ENCODE measurements around the gene BCL3. TPM values are rescaled to one million over a fixed set of nuclear protein-coding genes. Genes with fewer than 3 reads are reported as not detected.

The BCL3 gene
- total RNA-seq, 2 experiments from 2014 or later: 75.0 to 79.6 TPM

- ChIA-PET POLR2A (no interaction called here), CTCF (interaction anchor here (1.7 to 7.1 kb wide), 13 partner anchors 9 to 124 kb away, joined by 3 to 434 read pairs (median 19); partner anchors contain the start of genes CBLC and NECTIN2)
- H3K4me3 Mint-ChIP-seq: no peak overlapping the region
- no peaks in the 10 kb centered on the region for H3K36me3 Mint-ChIP-seq
- intact Hi-C loops (cut with micrococcal nuclease): no loop called here
- H3K27ac Mint-ChIP-seq: no peak overlapping the region
- H3K27me3 Mint-ChIP-seq: peaks cover 2% of the 10 kb centered on the region
- DNase-seq: peak; percentile 28
- peaks cover 26% of the 10 kb centered on the region for H3K4me1 Mint-ChIP-seq (ENCODE audit: low read depth)
- no peaks in the 10 kb centered on the region for H3K9me3 Mint-ChIP-seq
Measured at GRCh38 chr19:44722131-44723121, 26.1 kb upstream of the BCL3 start.

DNA sequence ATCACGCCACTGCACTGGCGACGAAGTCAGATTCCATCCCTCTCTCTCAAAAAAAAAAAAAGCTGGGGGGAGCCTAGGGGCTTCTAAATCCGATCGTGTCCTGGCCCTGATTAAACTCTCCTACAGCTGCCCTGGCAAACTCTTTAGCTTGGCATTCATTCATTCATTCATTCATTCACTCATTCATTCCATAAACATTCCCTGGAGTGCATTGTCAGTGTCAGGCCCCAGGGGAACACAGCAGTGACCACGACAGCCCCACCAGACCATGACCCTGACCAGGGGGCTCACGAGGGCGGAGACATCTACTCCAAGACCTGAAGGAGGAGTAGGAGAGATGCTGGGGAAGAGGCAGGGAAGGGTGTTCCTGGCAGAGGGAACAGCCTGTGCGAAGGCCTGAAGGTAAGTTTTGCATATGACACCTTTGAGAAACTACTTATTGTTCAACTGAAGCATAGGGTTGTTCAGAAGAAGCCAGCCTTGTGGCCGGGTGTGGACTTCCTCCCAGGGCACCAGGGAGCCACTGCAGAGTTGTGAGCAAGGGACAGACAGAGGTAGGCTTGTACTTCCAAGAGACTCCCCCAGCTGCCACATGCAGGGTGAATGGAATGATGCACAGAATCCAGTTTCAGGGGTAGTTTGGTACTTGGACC is 25.1 kb upstream of the BCL3 start:
- CTCF ChIA-PET: interaction anchor here (0.6 to 7.1 kb wide), 46 partner anchors 9 to 1047 kb away, joined by 3 to 434 read pairs (median 5); partner anchors contain the start of genes BCAM, CBLC and NECTIN2
- H3K36me3 Mint-ChIP-seq: no peaks in the 10 kb centered on the region
- no peak overlapping the region for H3K4me3 Mint-ChIP-seq
- intact Hi-C loops (cut with micrococcal nuclease): no loop called here
- H3K27ac Mint-ChIP-seq: no peak overlapping the region
- POLR2A ChIA-PET: interaction anchor here (1.5 to 3.0 kb wide), 3 partner anchors 30 to 166 kb away, joined by 3 to 20 read pairs (median 7); no protein-coding TSS in a partner anchor
- peaks cover 34% of the 10 kb centered on the region for H3K4me1 Mint-ChIP-seq (ENCODE audit: low read depth)
- no peak for DNase-seq
- no peaks in the 10 kb centered on the region for H3K9me3 Mint-ChIP-seq
- peaks cover 2% of the 10 kb centered on the region for H3K27me3 Mint-ChIP-seq

DNA sequence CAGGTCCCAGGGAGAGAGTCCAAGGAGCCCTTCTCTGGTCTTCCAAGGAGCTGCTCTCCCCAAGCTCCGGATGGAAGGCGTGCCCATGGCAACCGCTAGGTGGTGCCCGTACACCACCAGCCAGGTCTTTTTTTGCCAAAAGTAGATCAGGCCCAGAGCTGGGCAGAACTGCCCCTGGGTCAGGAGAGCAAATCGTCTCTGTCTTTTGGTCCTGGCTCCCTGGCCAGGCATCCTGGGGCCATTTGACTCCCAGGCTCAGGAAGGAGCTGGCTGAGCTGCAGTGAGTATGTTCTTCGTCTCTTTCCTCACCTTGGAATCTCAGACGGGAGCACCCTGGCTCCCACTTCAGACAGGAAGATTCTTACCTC is 24.6 kb upstream of the BCL3 start:
- H3K36me3 Mint-ChIP-seq: no peaks in the 10 kb centered on the region
- ChIA-PET POLR2A (interaction anchor here (1.5 to 3.0 kb wide), 3 partner anchors 30 to 166 kb away, joined by 3 to 20 read pairs (median 7); no protein-coding TSS in a partner anchor), CTCF (interaction anchor here (0.6 to 7.1 kb wide), 46 partner anchors 9 to 1047 kb away, joined by 3 to 434 read pairs (median 5); partner anchors contain the start of genes BCAM, CBLC and NECTIN2)
- peaks cover 35% of the 10 kb centered on the region for H3K4me1 Mint-ChIP-seq (ENCODE audit: low read depth)
- H3K27ac Mint-ChIP-seq: peak overlapping the region; percentile 10
- DNase-seq: peak; percentile 88
- peaks cover 2% of the 10 kb centered on the region for H3K27me3 Mint-ChIP-seq
- no peaks in the 10 kb centered on the region for H3K9me3 Mint-ChIP-seq
- intact Hi-C loops (cut with micrococcal nuclease): loop anchor here (1.0 to 2.0 kb wide), 4 partner anchors 31 to 121 kb away; no protein-coding TSS in a partner anchor
- no peak overlapping the region for H3K4me3 Mint-ChIP-seq

- H3K36me3 Mint-ChIP-seq: no peaks in the 10 kb centered on the region
- no peak overlapping the region for H3K27ac Mint-ChIP-seq
- no peak for DNase-seq
- peaks cover 35% of the 10 kb centered on the region for H3K4me1 Mint-ChIP-seq (ENCODE audit: low read depth)
- ChIA-PET POLR2A (interaction anchor here (1.6 to 3.0 kb wide), 2 partner anchors 46 to 165 kb away, joined by 3 to 20 read pairs; no protein-coding TSS in a partner anchor), CTCF (interaction anchor here (1.2 to 7.1 kb wide), 14 partner anchors 12 to 127 kb away, joined by 3 to 434 read pairs (median 16); partner anchors contain the start of genes CBLC and NECTIN2)
- no peaks in the 10 kb centered on the region for H3K9me3 Mint-ChIP-seq
- intact Hi-C loops (cut with micrococcal nuclease): loop anchor here (2.0 kb wide), 2 partner anchors 30 to 120 kb away; no protein-coding TSS in a partner anchor
- H3K27me3 Mint-ChIP-seq: peaks cover 2% of the 10 kb centered on the region
- H3K4me3 Mint-ChIP-seq: no peak overlapping the region
Measured at GRCh38 chr19:44725251-44725650, 23.3 kb upstream of the BCL3 start.

DNA sequence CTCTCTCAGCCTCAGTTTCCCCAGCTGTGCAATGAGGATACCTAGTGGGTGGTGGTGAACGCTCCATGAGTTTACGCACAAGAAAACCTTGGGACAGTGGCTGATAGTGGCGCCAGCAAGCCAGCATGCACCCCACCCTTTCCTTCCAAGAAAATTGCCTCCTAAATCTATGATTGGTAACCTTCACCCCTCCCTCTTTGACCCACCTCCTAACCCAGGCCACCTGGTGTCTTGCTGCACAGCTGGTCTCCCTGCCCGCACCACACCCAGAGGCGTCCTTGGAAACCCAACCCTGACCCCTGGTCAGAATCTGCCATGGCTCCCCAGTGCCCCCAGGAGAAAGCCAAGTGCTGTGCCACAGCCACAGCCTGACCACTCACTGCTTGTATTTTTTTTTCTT is 22.8 kb upstream of the BCL3 start:
- no peaks in the 10 kb centered on the region for H3K9me3 Mint-ChIP-seq
- CTCF ChIA-PET: interaction anchor here (1.2 to 7.1 kb wide), 8 partner anchors 12 to 120 kb away, joined by 4 to 434 read pairs (median 38); partner anchors contain the start of genes CBLC and NECTIN2
- H3K4me1 Mint-ChIP-seq (ENCODE audit: low read depth): peaks cover 35% of the 10 kb centered on the region
- H3K4me3 Mint-ChIP-seq: no peak overlapping the region
- H3K27me3 Mint-ChIP-seq: peaks cover 2% of the 10 kb centered on the region
- intact Hi-C loops (cut with micrococcal nuclease): loop anchor here (2.0 kb wide), 2 partner anchors 29 to 119 kb away; no protein-coding TSS in a partner anchor
- DNase-seq: no peak
- H3K36me3 Mint-ChIP-seq: no peaks in the 10 kb centered on the region
- H3K27ac Mint-ChIP-seq: peak overlapping the region; percentile 13
- POLR2A ChIA-PET: interaction anchor here (3.0 kb wide), 1 partner anchor 45 kb away, joined by 20 read pairs; no protein-coding TSS in a partner anchor

DNA sequence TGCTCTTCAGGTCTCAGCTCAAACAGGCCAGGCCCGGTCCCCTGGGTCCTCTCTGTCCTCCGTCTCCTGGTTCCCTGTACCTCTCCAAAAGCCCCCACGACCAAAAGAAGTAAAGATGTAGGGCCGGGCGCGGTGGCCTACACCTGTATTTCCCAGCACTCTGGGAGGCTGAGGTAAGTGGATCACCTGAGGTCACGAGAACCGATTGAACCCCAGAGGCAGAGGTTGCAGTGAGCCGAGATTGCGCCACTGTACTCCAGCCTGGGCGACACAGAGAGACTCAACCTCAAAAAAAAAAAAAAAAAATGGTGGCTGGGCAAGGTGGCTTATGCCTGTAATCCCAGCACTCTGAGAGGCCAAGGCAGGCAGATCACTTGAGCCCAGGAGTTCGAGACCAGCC is 22.0 kb upstream of the BCL3 start:
- DNase-seq: no peak
- H3K27me3 Mint-ChIP-seq: peaks cover 2% of the 10 kb centered on the region
- ChIA-PET POLR2A (interaction anchor here (3.0 kb wide), 1 partner anchor 45 kb away, joined by 20 read pairs; no protein-coding TSS in a partner anchor), CTCF (interaction anchor here (0.6 to 7.1 kb wide), 4 partner anchors 33 to 119 kb away, joined by 4 to 434 read pairs (median 46); partner anchors contain the start of genes CBLC and NECTIN2)
- intact Hi-C loops (cut with micrococcal nuclease): no loop called here
- H3K27ac Mint-ChIP-seq: no peak overlapping the region
- H3K36me3 Mint-ChIP-seq: no peaks in the 10 kb centered on the region
- H3K9me3 Mint-ChIP-seq: no peaks in the 10 kb centered on the region
- no peak overlapping the region for H3K4me3 Mint-ChIP-seq
- peaks cover 35% of the 10 kb centered on the region for H3K4me1 Mint-ChIP-seq (ENCODE audit: low read depth)

DNA sequence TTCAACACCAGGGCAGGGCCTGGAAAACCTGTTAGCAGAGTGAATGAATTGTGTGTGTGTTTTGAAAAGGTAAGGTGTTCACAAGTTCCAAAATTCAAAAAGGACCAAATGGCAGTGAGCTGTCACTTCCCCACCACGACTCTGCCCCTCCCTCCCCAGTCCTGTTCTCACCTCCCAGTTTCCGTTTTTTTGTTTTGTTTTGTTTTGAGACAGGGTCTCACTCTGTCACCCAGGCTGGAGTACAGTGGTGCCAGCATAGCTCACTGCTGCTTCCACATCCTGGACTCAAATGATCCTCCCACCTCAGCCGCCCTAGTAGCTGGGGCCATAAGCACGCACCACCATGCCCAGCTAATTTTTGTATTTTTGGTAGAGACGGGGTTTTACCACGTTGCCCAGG is 20.3 kb upstream of the BCL3 start:
- ChIA-PET POLR2A (interaction anchor here (1.0 to 1.1 kb wide), 2 partner anchors 21 to 43 kb away, joined by 3 read pairs; no protein-coding TSS in a partner anchor), CTCF (interaction anchor here (0.8 to 4.8 kb wide), 5 partner anchors 13 to 71 kb away, joined by 3 to 36 read pairs (median 4); no protein-coding TSS in a partner anchor)
- peak overlapping the region; percentile 42 for H3K27ac Mint-ChIP-seq
- DNase-seq: peak; percentile 32
- peak overlapping the region; percentile 0 for H3K4me3 Mint-ChIP-seq
- H3K4me1 Mint-ChIP-seq (ENCODE audit: low read depth): peaks cover 23% of the 10 kb centered on the region
- peaks cover 2% of the 10 kb centered on the region for H3K27me3 Mint-ChIP-seq
- no peaks in the 10 kb centered on the region for H3K9me3 Mint-ChIP-seq
- no peaks in the 10 kb centered on the region for H3K36me3 Mint-ChIP-seq
- intact Hi-C loops (cut with micrococcal nuclease): no loop called here

- no peak overlapping the region for H3K27ac Mint-ChIP-seq
- ChIA-PET POLR2A (interaction anchor here (1.7 kb wide), 1 partner anchor 23 kb away, joined by 4 read pairs; no protein-coding TSS in a partner anchor), CTCF (interaction anchor here (0.7 to 4.8 kb wide), 3 partner anchors 42 to 55 kb away, joined by 3 to 36 read pairs (median 8); no protein-coding TSS in a partner anchor)
Measured at GRCh38 chr19:44729516-44730033, 18.9 kb upstream of the BCL3 start.

GRCh38 chr19:44731081-44731480 is 17.4 kb upstream of the BCL3 start:
- no peaks in the 10 kb centered on the region for H3K27me3 Mint-ChIP-seq
- peaks cover 14% of the 10 kb centered on the region for H3K4me1 Mint-ChIP-seq (ENCODE audit: low read depth)
- intact Hi-C loops (cut with micrococcal nuclease): no loop called here
- H3K27ac Mint-ChIP-seq: no peak overlapping the region
- no peak overlapping the region for H3K4me3 Mint-ChIP-seq
- CTCF ChIA-PET: interaction anchor here (1.4 to 4.8 kb wide), 3 partner anchors 8 to 42 kb away, joined by 4 to 36 read pairs (median 21); no protein-coding TSS in a partner anchor
- DNase-seq: no peak
- H3K9me3 Mint-ChIP-seq: peaks cover 2% of the 10 kb centered on the region
- POLR2A ChIA-PET: no interaction called here
- H3K36me3 Mint-ChIP-seq: no peaks in the 10 kb centered on the region

More at GRCh38 chr19:44729516-44730033, 18.9 kb upstream of the BCL3 start:
- Mint-ChIP-seq H3K4me3 (no peak overlapping the region), H3K4me1 (ENCODE audit: low read depth) (peaks cover 10% of the 10 kb centered on the region), H3K9me3 (peaks cover 2% of the 10 kb centered on the region), H3K36me3 (no peaks in the 10 kb centered on the region), H3K27me3 (no peaks in the 10 kb centered on the region)
- no peak for DNase-seq
- intact Hi-C loops (cut with micrococcal nuclease): no loop called here

DNA sequence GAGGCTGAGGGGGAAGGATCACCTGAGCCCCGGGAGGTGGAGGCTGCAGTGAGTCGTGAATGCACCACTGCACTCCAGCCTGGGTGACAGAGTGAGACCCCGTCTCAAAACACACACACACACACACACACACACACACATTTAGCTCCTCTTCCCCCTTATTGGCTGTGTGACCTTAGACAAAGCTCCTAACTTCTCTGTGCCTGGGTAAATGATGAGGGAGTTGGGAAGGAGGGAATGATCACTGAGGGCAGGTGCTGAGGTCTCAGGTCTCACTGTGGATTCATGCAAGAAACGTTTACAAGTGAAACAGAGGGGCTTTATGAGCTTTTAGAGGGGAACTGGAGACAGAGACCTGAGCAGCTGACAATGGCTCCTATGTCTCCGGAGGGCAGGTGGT is 16.9 kb upstream of the BCL3 start:
- no peak for DNase-seq
- Mint-ChIP-seq H3K27me3 (no peaks in the 10 kb centered on the region), H3K4me1 (ENCODE audit: low read depth) (peaks cover 14% of the 10 kb centered on the region), H3K36me3 (no peaks in the 10 kb centered on the region), H3K27ac (no peak overlapping the region), H3K4me3 (no peak overlapping the region), H3K9me3 (peaks cover 2% of the 10 kb centered on the region)
- intact Hi-C loops (cut with micrococcal nuclease): no loop called here
- POLR2A ChIA-PET: no interaction called here
- CTCF ChIA-PET: interaction anchor here (1.4 to 4.8 kb wide), 3 partner anchors 8 to 42 kb away, joined by 4 to 36 read pairs (median 21); no protein-coding TSS in a partner anchor

Measured in activated CD4-positive, alpha-beta memory T cell treated with anti-CD3 and anti-CD28 coated beads for 36 hours (primary cell).